Measurements from ENCODE around the gene LDLRAD4.

Gene LDLRAD4

DNA sequence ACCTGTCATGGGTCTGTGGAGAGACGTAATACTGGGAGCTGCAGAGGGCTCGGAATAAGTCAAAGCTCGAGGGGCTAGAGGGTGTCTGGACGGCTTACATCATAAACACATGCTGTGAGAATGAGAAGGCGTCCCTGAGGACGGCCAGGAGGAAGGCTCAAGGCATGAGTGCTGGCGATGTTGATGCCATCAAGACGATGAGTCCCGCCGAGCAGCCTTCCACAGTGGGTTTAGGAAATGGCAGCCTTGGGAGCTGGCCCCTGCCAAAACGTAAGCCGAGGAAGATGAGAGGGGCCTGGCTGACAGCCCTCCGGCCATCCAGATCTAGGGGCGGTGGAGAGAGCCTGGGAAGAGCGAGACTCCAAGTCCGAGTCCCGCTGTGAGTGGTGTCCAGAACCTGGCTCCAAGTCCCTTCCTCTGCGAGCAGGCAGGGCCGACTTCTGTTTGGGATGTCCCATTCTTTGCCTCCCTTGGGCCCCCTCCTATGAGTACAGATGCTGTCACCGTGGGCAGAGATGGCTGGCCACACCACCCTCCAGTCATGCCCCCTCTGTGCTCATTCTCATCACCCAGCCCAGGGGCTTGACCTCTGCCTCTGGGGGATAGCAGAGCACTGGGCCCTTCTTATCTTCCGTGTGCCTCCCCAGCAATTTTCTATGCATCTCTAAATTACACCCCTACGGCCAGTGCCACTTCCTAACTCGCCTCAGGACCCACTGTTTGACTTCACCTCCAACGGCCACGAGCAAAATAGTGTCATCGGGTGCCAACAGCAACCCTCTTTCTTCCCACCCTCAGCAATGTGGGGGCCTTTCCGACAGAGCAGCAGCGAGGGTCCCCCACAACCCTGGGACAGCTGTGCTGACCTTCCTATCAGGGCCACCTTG lies 332.1 kb downstream of the LDLRAD4 start:
- TF ChIP-seq ZNF70 (CRISPR knock-in tag; IDR thresholded peaks at IDR 0.05), result no peak
- TF ChIP-seq PPARA (CRISPR knock-in tag; IDR thresholded peaks at IDR 0.05; ENCODE audit: borderline replicate concordance), result no peak
- no peak for TF ChIP-seq TCF4 (CRISPR knock-in tag; IDR thresholded peaks at IDR 0.05; ENCODE audit: borderline replicate concordance)
- no peak for TF ChIP-seq ZNF8 (CRISPR knock-in tag; IDR thresholded peaks at IDR 0.05)
- TF ChIP-seq, protein P1, sequence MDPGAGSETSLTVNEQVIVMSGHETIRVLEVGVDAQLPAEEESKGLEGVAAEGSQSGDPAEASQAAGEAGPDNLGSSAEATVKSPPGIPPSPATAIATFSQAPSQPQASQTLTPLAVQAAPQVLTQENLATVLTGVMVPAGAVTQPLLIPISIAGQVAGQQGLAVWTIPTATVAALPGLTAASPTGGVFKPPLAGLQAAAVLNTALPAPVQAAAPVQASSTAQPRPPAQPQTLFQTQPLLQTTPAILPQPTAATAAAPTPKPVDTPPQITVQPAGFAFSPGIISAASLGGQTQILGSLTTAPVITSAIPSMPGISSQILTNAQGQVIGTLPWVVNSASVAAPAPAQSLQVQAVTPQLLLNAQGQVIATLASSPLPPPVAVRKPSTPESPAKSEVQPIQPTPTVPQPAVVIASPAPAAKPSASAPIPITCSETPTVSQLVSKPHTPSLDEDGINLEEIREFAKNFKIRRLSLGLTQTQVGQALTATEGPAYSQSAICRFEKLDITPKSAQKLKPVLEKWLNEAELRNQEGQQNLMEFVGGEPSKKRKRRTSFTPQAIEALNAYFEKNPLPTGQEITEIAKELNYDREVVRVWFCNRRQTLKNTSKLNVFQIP (CRISPR knock-in tag; IDR thresholded peaks at IDR 0.05; ENCODE audit: borderline replicate concordance, low read depth), result no peak
- TF ChIP-seq BACH2 (CRISPR knock-in tag; IDR thresholded peaks at IDR 0.05; ENCODE audit: borderline replicate concordance), result no peak
- no peak for ATAC-seq

DNA sequence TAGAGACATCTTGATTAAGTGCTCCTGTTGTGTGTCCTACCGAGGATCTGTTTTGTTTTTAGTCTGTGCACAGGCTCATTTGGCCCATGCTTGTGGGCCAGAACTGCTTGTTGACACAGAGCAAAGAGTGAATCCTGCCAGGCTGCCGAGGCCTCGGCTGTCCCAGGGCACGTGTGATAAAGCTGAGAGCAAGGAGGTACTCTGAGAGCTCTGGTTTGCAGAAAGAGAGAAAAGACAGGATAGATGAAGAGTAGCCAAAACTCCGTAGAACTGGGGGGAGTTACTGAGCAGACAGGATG lies 332.7 kb downstream of the LDLRAD4 start:
- no peak for ATAC-seq
- TF ChIP-seq ESRRG (CRISPR knock-in tag; IDR thresholded peaks at IDR 0.05) (no peak), RARB (CRISPR knock-in tag; IDR thresholded peaks at IDR 0.05) (no peak), TOX (CRISPR knock-in tag; IDR thresholded peaks at IDR 0.05; ENCODE audit: borderline replicate concordance) (no peak)

DNA sequence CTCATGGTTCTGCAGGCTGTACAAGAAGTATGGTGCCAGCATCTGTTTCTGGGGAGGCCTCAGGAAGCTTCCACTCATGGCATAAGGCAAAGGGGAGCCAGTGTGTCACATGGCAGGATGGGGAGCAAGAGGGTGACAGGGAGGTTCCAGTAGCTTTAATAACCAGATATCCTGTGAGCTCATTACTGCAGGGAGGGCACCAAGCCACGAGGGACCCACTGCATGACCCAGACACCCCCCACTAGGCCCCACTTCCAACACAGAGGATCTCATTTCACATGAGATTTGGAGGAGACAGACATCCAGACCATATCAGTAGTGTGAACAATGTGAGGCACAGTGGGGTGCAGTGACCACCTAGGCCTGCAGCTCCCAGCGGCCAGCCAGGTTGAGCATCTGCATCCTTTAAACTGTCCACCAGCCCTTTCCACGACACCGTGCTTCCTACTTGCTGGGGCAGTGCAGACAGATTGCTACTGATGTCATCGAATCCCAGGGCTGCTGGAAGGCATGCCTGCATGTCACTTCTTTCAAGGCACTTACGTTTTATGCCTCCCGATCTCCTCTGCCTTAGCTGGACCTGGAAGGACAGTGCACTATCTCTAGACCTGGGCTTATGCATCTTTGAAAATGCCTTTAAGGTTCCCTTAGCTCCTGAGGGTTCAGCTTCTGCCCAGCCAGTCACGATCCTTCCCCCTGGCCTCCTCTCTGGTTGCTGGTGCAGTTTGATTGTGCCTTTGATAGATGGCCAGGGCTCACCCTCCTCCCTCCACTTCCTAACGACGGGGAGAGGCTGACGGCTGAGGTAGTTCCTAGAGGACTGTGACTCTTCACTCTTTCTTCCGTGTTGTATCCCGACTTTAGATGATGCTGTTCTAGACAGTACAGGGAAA lies 333.5 kb downstream of the LDLRAD4 start:
- no peak for ATAC-seq
- TF ChIP-seq PPARA (CRISPR knock-in tag; IDR thresholded peaks at IDR 0.05; ENCODE audit: borderline replicate concordance), result no peak
- TF ChIP-seq ESRRG (CRISPR knock-in tag; IDR thresholded peaks at IDR 0.05), result no peak
- TF ChIP-seq, protein P2, sequence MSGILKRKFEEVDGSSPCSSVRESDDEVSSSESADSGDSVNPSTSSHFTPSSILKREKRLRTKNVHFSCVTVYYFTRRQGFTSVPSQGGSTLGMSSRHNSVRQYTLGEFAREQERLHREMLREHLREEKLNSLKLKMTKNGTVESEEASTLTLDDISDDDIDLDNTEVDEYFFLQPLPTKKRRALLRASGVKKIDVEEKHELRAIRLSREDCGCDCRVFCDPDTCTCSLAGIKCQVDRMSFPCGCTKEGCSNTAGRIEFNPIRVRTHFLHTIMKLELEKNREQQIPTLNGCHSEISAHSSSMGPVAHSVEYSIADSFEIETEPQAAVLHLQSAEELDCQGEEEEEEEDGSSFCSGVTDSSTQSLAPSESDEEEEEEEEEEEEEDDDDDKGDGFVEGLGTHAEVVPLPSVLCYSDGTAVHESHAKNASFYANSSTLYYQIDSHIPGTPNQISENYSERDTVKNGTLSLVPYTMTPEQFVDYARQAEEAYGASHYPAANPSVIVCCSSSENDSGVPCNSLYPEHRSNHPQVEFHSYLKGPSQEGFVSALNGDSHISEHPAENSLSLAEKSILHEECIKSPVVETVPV (CRISPR knock-in tag; IDR thresholded peaks at IDR 0.05), result no peak
- no peak for TF ChIP-seq OSR1 (CRISPR knock-in tag; IDR thresholded peaks at IDR 0.05)
- TF ChIP-seq BACH2 (CRISPR knock-in tag; IDR thresholded peaks at IDR 0.05; ENCODE audit: borderline replicate concordance), result no peak
- no peak for TF ChIP-seq GLIS3 (CRISPR knock-in tag; IDR thresholded peaks at IDR 0.05)
- TF ChIP-seq, protein P1 (CRISPR knock-in tag; IDR thresholded peaks at IDR 0.05; ENCODE audit: borderline replicate concordance, low read depth), result no peak
- TF ChIP-seq, protein P3, sequence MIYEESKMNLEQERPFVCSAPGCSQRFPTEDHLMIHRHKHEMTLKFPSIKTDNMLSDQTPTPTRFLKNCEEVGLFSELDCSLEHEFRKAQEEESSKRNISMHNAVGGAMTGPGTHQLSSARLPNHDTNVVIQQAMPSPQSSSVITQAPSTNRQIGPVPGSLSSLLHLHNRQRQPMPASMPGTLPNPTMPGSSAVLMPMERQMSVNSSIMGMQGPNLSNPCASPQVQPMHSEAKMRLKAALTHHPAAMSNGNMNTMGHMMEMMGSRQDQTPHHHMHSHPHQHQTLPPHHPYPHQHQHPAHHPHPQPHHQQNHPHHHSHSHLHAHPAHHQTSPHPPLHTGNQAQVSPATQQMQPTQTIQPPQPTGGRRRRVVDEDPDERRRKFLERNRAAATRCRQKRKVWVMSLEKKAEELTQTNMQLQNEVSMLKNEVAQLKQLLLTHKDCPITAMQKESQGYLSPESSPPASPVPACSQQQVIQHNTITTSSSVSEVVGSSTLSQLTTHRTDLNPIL (CRISPR knock-in tag; IDR thresholded peaks at IDR 0.05; ENCODE audit: low read depth), result no peak
- no peak for TF ChIP-seq ZNF8 (CRISPR knock-in tag; IDR thresholded peaks at IDR 0.05)

DNA sequence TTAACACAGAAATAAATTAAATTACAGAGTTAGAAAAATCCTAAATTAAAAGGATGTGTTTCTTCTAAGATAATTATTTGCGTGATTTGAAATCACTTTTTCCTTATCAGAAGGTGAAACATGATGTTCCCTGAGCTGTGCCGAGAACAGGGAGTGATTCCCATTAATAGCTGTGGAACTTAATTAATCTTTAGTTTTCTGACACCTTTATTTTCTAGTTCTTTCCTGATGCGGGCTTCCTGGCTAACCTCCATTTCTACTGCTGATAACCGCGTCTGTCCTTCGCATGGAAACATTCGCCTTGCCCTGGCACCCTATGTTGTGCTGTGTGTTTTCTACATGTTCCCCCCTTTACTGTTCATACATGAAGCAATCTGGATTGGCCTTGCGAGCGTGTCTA lies 334.9 kb downstream of the LDLRAD4 start:
- TF ChIP-seq, protein P4, sequence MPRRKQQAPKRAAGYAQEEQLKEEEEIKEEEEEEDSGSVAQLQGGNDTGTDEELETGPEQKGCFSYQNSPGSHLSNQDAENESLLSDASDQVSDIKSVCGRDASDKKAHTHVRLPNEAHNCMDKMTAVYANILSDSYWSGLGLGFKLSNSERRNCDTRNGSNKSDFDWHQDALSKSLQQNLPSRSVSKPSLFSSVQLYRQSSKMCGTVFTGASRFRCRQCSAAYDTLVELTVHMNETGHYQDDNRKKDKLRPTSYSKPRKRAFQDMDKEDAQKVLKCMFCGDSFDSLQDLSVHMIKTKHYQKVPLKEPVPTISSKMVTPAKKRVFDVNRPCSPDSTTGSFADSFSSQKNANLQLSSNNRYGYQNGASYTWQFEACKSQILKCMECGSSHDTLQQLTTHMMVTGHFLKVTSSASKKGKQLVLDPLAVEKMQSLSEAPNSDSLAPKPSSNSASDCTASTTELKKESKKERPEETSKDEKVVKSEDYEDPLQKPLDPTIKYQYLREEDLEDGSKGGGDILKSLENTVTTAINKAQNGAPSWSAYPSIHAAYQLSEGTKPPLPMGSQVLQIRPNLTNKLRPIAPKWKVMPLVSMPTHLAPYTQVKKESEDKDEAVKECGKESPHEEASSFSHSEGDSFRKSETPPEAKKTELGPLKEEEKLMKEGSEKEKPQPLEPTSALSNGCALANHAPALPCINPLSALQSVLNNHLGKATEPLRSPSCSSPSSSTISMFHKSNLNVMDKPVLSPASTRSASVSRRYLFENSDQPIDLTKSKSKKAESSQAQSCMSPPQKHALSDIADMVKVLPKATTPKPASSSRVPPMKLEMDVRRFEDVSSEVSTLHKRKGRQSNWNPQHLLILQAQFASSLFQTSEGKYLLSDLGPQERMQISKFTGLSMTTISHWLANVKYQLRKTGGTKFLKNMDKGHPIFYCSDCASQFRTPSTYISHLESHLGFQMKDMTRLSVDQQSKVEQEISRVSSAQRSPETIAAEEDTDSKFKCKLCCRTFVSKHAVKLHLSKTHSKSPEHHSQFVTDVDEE (CRISPR knock-in tag; IDR thresholded peaks at IDR 0.05), result no peak
- no peak for TF ChIP-seq ZC3H10 (CRISPR knock-in tag; IDR thresholded peaks at IDR 0.05)
- no peak for TF ChIP-seq PPARA (CRISPR knock-in tag; IDR thresholded peaks at IDR 0.05; ENCODE audit: borderline replicate concordance)
- TF ChIP-seq, protein P1 (CRISPR knock-in tag; IDR thresholded peaks at IDR 0.05; ENCODE audit: borderline replicate concordance, low read depth), result no peak
- no peak for TF ChIP-seq RARB (CRISPR knock-in tag; IDR thresholded peaks at IDR 0.05)
- no peak for TF ChIP-seq ZNF8 (CRISPR knock-in tag; IDR thresholded peaks at IDR 0.05)
- no peak for TF ChIP-seq GLIS3 (CRISPR knock-in tag; IDR thresholded peaks at IDR 0.05)
- TF ChIP-seq, protein P2 (CRISPR knock-in tag; IDR thresholded peaks at IDR 0.05), result no peak
- TF ChIP-seq OSR1 (CRISPR knock-in tag; IDR thresholded peaks at IDR 0.05), result no peak
- no peak for TF ChIP-seq BACH2 (CRISPR knock-in tag; IDR thresholded peaks at IDR 0.05; ENCODE audit: borderline replicate concordance)
- no peak for TF ChIP-seq SNAI2 (CRISPR knock-in tag; IDR thresholded peaks at IDR 0.05)
- no peak for TF ChIP-seq CSDC2 (CRISPR knock-in tag; IDR thresholded peaks at IDR 0.05)
- no peak for TF ChIP-seq ZFP30 (CRISPR knock-in tag; IDR thresholded peaks at IDR 0.05)
- no peak for ATAC-seq

All from SK-N-SH treated with all-trans-retinoic acid at 6 μM for 48 hours (cell line).